IMR-90 (cell line): ENCODE data around the gene STAT5A.

Experiments used
- CEBPB ChIP-seq: IDR thresholded peaks from 2 replicates; pipeline ENCODE4 v1.6.1; 2012; ENCODE audit warnings: low read depth, low read length, improper control_type of control experiment
- CTCF ChIP-seq: conservative IDR thresholded peaks from 2 replicates; pipeline ENCODE4 v1.5.1; 2012; ENCODE audit warnings: mild to moderate bottlenecking, low read depth, low read length, improper control_type of control experiment
- MAFK ChIP-seq: IDR thresholded peaks from 2 replicates; pipeline ENCODE4 v1.6.1; 2012; ENCODE audit warnings: low read depth, low read length, improper control_type of control experiment
- NFE2L2 ChIP-seq: fragments of 150-350 bp; IDR thresholded peaks from 2 replicates; pipeline ENCODE4 v1.6.1; 2016; ENCODE audit warnings: low read depth, mild to moderate bottlenecking, low read length
- POLR2A ChIP-seq: IDR thresholded peaks from 2 replicates; pipeline ENCODE4 v1.6.1; 2012; ENCODE audit warnings: mild to moderate bottlenecking, low read depth, low read length
- RAD21 ChIP-seq: IDR thresholded peaks from 2 replicates; pipeline ENCODE4 v1.6.1; 2012; ENCODE audit warnings: low read length, improper control_type of control experiment
- RCOR1 ChIP-seq: IDR thresholded peaks from 2 replicates; pipeline ENCODE4 v1.6.1; 2012; ENCODE audit warnings: mild to moderate bottlenecking, low read length, improper control_type of control experiment; ENCODE audit not compliant: insufficient replicate concordance
- RFX5 ChIP-seq: IDR thresholded peaks from 2 replicates; pipeline ENCODE4 v1.8.0; 2012; ENCODE audit warnings: low read depth, mild to moderate bottlenecking, low read length, moderate library complexity
- SMC3 ChIP-seq: fragments of 150-350 bp; IDR thresholded peaks from 2 replicates; pipeline ENCODE4 v1.6.1; 2016; ENCODE audit warnings: low read depth, mild to moderate bottlenecking, antibody characterized with exemption, low read length, moderate library complexity
- USF2 ChIP-seq: fragments of 150-350 bp; IDR thresholded peaks from 2 replicates; pipeline ENCODE4 v1.6.1; 2017; ENCODE audit warnings: mild to moderate bottlenecking, antibody characterized with exemption, low read length, low read depth

GRCh38 chr17:42291129-42291528 is 2.8 kb downstream of the STAT5A start:
- no peak for TF ChIP-seq CTCF
- TF ChIP-seq RCOR1: no peak
- TF ChIP-seq RFX5: no peak
- TF ChIP-seq POLR2A: no peak
- no peak for TF ChIP-seq RAD21
- TF ChIP-seq SMC3: no peak
- no peak for TF ChIP-seq MAFK
- no peak for TF ChIP-seq CEBPB
- TF ChIP-seq USF2: no peak
- TF ChIP-seq NFE2L2: no peak
